GM10266 (cell line): ENCODE results near the gene SLC48A1.

Experiments used
- DNase-seq: peaks from one replicate; pipeline ENCODE4 v3.0.0; 2012; ENCODE audit errors: extremely low spot score
- TF ChIP-seq, protein P1 (sequence below): IDR thresholded peaks from 2 replicates; pipeline ENCODE4 v1.5.1; 2012; ENCODE audit warnings: mild to moderate bottlenecking, low read depth; ENCODE audit not compliant: control insufficient read depth, insufficient read depth; ENCODE audit errors: missing control alignments

Gene SLC48A1

DNA sequence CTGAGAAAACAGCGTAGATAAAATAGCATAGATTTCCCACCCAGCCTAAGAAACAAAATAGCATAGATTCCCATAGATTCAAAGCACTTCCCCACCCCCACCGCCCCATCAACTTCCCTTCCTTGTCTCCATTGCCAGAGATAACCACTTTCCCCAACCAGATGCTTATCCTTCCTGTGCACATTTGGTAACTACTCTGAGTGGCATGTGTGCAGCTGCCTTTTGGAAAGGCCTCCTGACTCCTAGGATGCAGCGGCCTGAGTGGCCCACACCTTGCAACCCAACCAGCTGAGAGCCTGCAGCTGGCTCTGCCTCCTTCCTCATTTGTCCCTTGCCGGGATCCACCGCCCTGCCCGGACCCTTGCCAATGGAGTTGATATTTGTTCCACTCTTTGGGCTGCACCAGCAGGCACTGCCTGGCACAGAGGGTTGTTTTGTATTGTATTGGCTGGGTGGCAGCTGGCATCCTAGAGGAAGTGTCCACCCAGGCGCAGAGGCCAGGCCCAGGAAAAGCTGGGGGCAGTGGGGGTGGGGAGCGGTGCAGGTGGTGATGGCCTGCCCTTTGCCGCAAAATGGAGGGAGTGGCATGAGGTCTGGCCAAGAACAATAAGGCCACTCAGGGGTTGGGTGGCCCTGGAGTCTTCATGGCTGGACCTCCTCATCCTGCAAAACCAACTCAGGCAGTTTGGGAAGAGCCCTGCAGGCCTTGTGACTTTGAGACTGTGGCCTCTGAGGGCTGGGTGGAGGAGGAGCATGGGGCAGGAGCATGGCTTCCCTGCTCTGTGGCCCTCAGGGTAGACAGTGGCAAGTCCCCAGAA, 4.9 kb downstream of the SLC48A1 start:
- no peak for DNase-seq
- TF ChIP-seq, protein P1, sequence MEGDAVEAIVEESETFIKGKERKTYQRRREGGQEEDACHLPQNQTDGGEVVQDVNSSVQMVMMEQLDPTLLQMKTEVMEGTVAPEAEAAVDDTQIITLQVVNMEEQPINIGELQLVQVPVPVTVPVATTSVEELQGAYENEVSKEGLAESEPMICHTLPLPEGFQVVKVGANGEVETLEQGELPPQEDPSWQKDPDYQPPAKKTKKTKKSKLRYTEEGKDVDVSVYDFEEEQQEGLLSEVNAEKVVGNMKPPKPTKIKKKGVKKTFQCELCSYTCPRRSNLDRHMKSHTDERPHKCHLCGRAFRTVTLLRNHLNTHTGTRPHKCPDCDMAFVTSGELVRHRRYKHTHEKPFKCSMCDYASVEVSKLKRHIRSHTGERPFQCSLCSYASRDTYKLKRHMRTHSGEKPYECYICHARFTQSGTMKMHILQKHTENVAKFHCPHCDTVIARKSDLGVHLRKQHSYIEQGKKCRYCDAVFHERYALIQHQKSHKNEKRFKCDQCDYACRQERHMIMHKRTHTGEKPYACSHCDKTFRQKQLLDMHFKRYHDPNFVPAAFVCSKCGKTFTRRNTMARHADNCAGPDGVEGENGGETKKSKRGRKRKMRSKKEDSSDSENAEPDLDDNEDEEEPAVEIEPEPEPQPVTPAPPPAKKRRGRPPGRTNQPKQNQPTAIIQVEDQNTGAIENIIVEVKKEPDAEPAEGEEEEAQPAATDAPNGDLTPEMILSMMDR: no peak

DNA sequence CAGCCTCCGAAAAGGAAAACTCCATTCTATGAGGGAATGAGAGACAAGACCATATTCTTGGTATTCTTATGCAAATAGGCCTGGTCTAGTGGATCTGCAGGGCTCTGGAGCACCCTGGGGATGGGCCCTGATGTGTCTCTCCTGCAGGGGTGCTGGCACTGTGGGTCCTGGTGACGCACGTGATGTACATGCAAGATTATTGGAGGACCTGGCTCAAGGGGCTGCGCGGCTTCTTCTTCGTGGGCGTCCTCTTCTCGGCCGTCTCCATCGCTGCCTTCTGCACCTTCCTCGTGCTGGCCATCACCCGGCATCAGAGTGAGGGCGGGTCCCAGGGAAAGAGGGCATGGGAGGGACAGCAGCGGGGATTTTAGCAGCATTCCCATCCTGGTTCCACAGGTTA, 5.8 kb downstream of the SLC48A1 start:
- DNase-seq: no peak
- TF ChIP-seq, protein P1: no peak

- TF ChIP-seq, protein P1: peak; percentile 96
- DNase-seq: peak; percentile 90
These were observed 6.4 kb downstream of the SLC48A1 start for GRCh38 chr12:47779301-47779942.

DNA sequence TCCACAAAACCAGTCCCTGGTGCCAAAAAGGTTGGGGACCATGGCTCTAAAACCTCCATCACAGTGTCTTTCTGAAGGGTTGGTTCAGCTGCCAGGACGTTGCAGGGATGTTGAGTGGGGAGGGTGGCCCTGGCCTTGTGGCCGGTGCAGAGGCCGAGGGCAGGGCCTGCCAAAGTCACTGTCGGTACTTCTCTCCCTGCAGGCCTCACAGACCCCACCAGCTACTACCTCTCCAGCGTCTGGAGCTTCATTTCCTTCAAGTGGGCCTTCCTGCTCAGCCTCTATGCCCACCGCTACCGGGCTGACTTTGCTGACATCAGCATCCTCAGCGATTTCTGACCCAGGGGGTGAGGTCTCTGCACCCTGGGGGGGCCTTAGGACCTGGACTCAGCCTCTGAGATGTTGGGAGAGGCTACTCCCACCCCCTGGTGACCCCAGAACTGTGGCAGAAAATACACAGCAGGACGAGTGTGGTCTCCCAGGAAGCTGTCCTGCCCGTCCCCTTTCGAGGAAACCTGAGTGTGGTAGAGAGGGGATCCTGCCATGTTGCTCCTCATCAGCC, 7.0 kb downstream of the SLC48A1 start:
- TF ChIP-seq, protein P1: no peak
- DNase-seq: no peak

DNA sequence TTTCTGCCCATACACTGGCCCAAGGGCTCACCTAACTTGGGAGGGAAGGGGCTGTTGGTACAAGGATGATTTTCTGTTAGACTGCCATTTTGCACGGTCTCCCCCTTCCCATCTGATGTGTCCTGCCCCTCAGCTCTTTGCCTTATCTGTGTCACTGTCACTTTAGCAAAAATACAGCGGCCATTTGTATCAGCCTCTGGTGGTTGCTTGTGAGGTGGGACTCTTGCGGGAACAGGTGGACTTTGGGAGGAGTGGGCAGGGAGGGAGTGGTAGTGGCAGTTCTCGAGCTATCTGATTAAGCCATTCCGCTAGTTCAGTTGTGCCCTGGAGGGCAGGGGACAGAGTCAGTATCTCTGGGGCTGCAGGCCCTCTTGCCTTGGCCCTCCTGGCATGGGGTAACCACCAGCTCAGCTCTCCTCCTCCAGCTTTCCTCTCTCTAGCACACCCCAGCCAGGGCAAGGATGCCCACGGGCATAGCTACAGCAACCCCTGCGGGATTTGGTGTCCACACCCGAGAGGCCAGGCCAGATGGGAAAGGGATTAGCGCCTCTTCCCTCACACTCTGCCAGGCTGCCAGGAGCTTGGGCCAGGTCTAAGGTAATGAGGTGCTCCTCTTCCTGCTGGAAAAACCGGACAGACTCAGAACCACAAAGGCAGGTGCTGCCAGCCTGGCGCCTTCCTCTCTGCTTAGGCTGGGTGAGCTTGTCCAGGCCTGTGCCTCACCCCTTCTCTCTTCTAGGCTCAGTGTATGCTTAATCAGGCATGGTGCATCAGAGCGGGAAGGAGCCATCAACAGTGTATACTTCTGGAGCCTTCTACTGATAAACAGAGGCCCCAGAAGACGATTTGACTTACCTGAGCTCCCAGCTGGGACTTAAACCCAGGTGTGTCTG, 8.7 kb downstream of the SLC48A1 start:
- no peak for DNase-seq

DNA sequence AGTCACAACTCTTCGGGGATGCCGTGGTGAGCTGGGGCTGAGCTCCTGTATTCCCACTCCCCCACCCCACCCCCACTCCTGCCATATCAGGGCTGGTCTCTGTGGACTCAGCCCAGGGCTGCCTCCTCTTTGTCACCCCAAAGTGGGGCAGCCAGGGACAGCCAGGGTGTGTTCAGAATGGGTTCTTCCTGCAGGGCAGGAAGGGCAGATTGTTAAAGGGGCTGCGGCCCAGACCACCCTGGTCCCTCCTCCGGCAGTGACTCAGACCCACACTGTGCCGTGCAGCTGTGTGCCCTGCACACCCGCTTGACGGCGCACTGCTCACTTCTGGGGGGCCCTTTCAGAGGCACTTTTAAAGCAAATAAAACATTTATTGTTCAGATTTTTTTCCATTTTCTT, 9.3 kb downstream of the SLC48A1 start:
- TF ChIP-seq, protein P1: no peak
- DNase-seq: no peak

More for the DNA sequence above, 8.7 kb downstream of the SLC48A1 start:
- TF ChIP-seq, protein P1: no peak
